Liver (tissue), 3 donors: ENCODE results near the gene RMP24.

ENCODE experiments used
- GABPA ChIP-seq, 2 donors: IDR thresholded peaks in 1 of 2; conservative IDR thresholded peaks in 1 of 2; 2 replicates each; pipeline ENCODE4 v1.6.1; 2016; ENCODE audit warnings: antibody characterized with exemption in 2 of 2, mild to moderate bottlenecking in 1 of 2, moderate library complexity in 1 of 2
- RAD21 ChIP-seq, 2 donors: IDR thresholded peaks; 2 replicates each; pipeline ENCODE4 v1.6.1; 2016; ENCODE audit warnings: antibody characterized with exemption in 2 of 2, mild to moderate bottlenecking in 2 of 2
- TAF1 ChIP-seq: conservative IDR thresholded peaks from 2 replicates; pipeline ENCODE4 v1.6.1; 2016; ENCODE audit warnings: antibody characterized with exemption, mild to moderate bottlenecking
- TF ChIP-seq, protein P1 (sequence below): fragments of 150-350 bp; IDR thresholded peaks from 2 replicates; pipeline ENCODE4 v1.5.1; 2017; ENCODE audit warnings: improper control_type of control experiment, low read depth, low read length; ENCODE audit not compliant: missing input control
- TF ChIP-seq, protein P2 (sequence below): IDR thresholded peaks from 2 replicates; pipeline ENCODE4 v1.6.1; 2016; ENCODE audit warnings: antibody characterized with exemption
- donor health status: healthy.
- donor health status: healthy.

DNA sequence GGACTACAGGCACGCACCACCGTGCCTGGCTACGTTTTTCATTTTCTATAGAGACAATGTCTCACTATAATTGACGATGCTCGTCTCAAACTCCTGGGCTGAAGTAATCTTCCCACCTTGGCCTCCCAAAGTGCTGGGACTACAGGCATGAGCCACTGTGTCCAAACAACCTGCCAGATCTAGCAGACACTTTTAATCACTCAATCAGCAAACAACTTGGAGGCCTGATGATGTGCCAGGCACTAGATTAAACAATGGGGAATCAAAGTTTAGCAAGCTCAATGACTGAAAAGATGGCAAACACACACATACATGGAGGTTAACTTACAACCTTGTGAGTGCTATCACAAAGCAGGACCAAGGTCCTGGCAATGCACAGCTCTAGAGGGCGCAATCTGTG is 29.8 kb upstream of the RMP24 start:
- TF ChIP-seq, protein P1, sequence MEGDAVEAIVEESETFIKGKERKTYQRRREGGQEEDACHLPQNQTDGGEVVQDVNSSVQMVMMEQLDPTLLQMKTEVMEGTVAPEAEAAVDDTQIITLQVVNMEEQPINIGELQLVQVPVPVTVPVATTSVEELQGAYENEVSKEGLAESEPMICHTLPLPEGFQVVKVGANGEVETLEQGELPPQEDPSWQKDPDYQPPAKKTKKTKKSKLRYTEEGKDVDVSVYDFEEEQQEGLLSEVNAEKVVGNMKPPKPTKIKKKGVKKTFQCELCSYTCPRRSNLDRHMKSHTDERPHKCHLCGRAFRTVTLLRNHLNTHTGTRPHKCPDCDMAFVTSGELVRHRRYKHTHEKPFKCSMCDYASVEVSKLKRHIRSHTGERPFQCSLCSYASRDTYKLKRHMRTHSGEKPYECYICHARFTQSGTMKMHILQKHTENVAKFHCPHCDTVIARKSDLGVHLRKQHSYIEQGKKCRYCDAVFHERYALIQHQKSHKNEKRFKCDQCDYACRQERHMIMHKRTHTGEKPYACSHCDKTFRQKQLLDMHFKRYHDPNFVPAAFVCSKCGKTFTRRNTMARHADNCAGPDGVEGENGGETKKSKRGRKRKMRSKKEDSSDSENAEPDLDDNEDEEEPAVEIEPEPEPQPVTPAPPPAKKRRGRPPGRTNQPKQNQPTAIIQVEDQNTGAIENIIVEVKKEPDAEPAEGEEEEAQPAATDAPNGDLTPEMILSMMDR: no peak
- TF ChIP-seq RAD21 (IDR thresholded peaks at IDR 0.05): no peak
- TF ChIP-seq GABPA (IDR thresholded peaks at IDR 0.05 in 1 of 2, conservative IDR thresholded peaks at IDR 0.05 in 1 of 2): no peak
- TF ChIP-seq, protein P2, sequence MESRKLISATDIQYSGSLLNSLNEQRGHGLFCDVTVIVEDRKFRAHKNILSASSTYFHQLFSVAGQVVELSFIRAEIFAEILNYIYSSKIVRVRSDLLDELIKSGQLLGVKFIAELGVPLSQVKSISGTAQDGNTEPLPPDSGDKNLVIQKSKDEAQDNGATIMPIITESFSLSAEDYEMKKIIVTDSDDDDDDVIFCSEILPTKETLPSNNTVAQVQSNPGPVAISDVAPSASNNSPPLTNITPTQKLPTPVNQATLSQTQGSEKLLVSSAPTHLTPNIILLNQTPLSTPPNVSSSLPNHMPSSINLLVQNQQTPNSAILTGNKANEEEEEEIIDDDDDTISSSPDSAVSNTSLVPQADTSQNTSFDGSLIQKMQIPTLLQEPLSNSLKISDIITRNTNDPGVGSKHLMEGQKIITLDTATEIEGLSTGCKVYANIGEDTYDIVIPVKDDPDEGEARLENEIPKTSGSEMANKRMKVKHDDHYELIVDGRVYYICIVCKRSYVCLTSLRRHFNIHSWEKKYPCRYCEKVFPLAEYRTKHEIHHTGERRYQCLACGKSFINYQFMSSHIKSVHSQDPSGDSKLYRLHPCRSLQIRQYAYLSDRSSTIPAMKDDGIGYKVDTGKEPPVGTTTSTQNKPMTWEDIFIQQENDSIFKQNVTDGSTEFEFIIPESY: no peak
- no peak for TF ChIP-seq TAF1
